ENCODE measurements around the gene TNNI3.

Gene TNNI3

GRCh38 chr19:55105237-55105636 lies 52.3 kb downstream of the TNNI3 start:
- in situ Hi-C loops (cut with MboI; ENCODE audit: low sequenced_read_pairs, unreplicated experiment), result no loop called here

GRCh38 chr19:55103190-55103589 lies 54.3 kb downstream of the TNNI3 start:
- DNase-seq (ENCODE audit: low spot score), result no peak
- no peak for TF ChIP-seq CTCF (IDR thresholded peaks at IDR 0.05; ENCODE audit: borderline replicate concordance, control extremely low read depth, extremely low read depth, insufficient read depth, missing control alignments)
- in situ Hi-C loops (cut with MboI; ENCODE audit: low sequenced_read_pairs, unreplicated experiment), result no loop called here

More at GRCh38 chr19:55105237-55105636, 52.3 kb downstream of the TNNI3 start:
- no peak for DNase-seq (ENCODE audit: low spot score)
- TF ChIP-seq CTCF (IDR thresholded peaks at IDR 0.05; ENCODE audit: borderline replicate concordance, control extremely low read depth, extremely low read depth, insufficient read depth, missing control alignments), result no peak

Measured in GM13976 (cell line).